ENCODE results near the gene ARIH1. TPM values are rescaled to one million over a fixed set of nuclear protein-coding genes. Genes with fewer than 3 reads are reported as not detected.

Gene ARIH1
- total and polyA plus RNA-seq, 2 of the 8 experiments (the other 6 are each of a cell fraction or from before 2014, with no cell fraction given) = 32.7 to 179 TPM

- CTCF ChIA-PET (ENCODE audit: partially characterized antibody) = no interaction called here
- Histone ChIP-seq H2BK120ac (replicated peaks; ENCODE audit: low read depth, low read length) (no peak overlapping the region), H2AFZ (ENCODE audit: low read length) (no peak overlapping the region), H3K9ac (replicated peaks in 1 of 4; ENCODE audit: extremely low read depth in 1 of 4, low read depth in 3 of 4, low read length in 3 of 4) (no peak overlapping the region), H4K5ac (ENCODE audit: insufficient read length, low read depth, low read length) (no peak overlapping the region), H3K23me2 (ENCODE audit: low read depth, low read length) (no peaks in the 10 kb centered on the region), H2AK5ac (ENCODE audit: low read depth, low read length) (no peak overlapping the region), H3K4me1 (replicated peaks in 1 of 4; ENCODE audit: control insufficient read depth in 3 of 4, insufficient read depth in 4 of 4, low read length in 3 of 4) (no peaks in the 10 kb centered on the region), H3K79me2 (ENCODE audit: control insufficient read depth in 1 of 2, insufficient read depth in 2 of 2, low read length in 2 of 2) (peaks cover 0 to 5% of the 10 kb centered on the region in 2 experiments; a peak in 1 of 4 replicates), H4K8ac (ENCODE audit: extremely low read depth, insufficient read depth, low read length) (no peak overlapping the region), H2BK15ac (ENCODE audit: low read length) (no peak overlapping the region), H3K36me3 (ENCODE audit: control insufficient read depth in 2 of 4, insufficient read depth in 4 of 4, low read length in 3 of 4) (peaks cover 3 to 47% (median 11%) of the 10 kb centered on the region in 4 experiments; a peak in 5 of 8 replicates), H3K23ac (ENCODE audit: insufficient read length) (no peak overlapping the region), H3K4ac (replicated peaks; ENCODE audit: insufficient read length, low read depth, low read length) (no peak overlapping the region), H3K18ac (ENCODE audit: extremely low read depth, low read length) (no peak overlapping the region), H2BK20ac (ENCODE audit: low read length) (no peak overlapping the region), H3K56ac (replicated peaks; ENCODE audit: insufficient read length, low read depth, low read length) (no peak overlapping the region), H3K9me3 (ENCODE audit: insufficient read depth in 2 of 2, low read depth in 1 of 2, low read length in 1 of 2) (no peaks in the 10 kb centered on the region), H3K27me3 (replicated peaks in 1 of 4; ENCODE audit: control insufficient read depth in 3 of 4, extremely low read depth in 1 of 4, insufficient read depth in 3 of 4, low read length in 3 of 4) (no peaks in the 10 kb centered on the region), H3K14ac (ENCODE audit: insufficient read length) (no peak overlapping the region), H3K4me2 (ENCODE audit: insufficient read depth in 1 of 2, low read depth in 2 of 2, low read length in 2 of 2) (no peak overlapping the region), H2BK5ac (ENCODE audit: low read depth, low read length) (no peak overlapping the region), H4K91ac (replicated peaks; ENCODE audit: insufficient read length, low read length) (no peak overlapping the region), H2BK12ac (ENCODE audit: low read depth, low read length) (no peak overlapping the region), H4K20me1 (replicated peaks in 1 of 2; ENCODE audit: control insufficient read depth in 1 of 2, insufficient read depth in 2 of 2, low read length in 2 of 2) (peaks cover 0 to 1% of the 10 kb centered on the region in 2 experiments), H3K27ac (ENCODE audit: low read depth, low read length) (no peak overlapping the region), H3K79me1 (ENCODE audit: low read depth, low read length) (no peaks in the 10 kb centered on the region), H3K4me3 (ENCODE audit: extremely low read depth in 1 of 4, insufficient read depth in 2 of 4, low read depth in 3 of 4, low read length in 4 of 4) (no peak overlapping the region)
- FAIRE-seq (no peak), DNase-seq (ENCODE audit: low read depth in 1 of 2, low spot score in 2 of 2) (no peak)
- POLR2A ChIA-PET (ENCODE audit: partially characterized antibody) = no interaction called here
- WGBS, 2 experiments (ENCODE audit: extremely low coverage in 1 of 2, insufficient coverage in 1 of 2, insufficient read length in 1 of 2, insufficient replicate concordance in 2 of 2, low coverage in 1 of 2, low lambda C conversion rate in 2 of 2, missing lambda C conversion rate in 1 of 2) = 95% methylated on average over 1 of the region's 1 CpG; no CpG with 5 or more reads in 1 of the 2 experiments
- TF ChIP-seq SIRT6 (IDR thresholded peaks at IDR 0.05; ENCODE audit: low read length) (no peak), CTBP2 (IDR thresholded peaks at IDR 0.05; ENCODE audit: borderline replicate concordance, insufficient read depth, insufficient read length, low read length) (no peak), ZNF274 (IDR thresholded peaks at IDR 0.05; ENCODE audit: borderline replicate concordance, extremely low read depth, low read length) (no peak), NRF1 (IDR thresholded peaks at IDR 0.05; ENCODE audit: low read depth, low read length) (no peak), HDAC6 (IDR thresholded peaks at IDR 0.05; ENCODE audit: low read depth, low read length) (no peak), USF2 (IDR thresholded peaks at IDR 0.05; ENCODE audit: low read length) (no peak), JUN (IDR thresholded peaks at IDR 0.05; ENCODE audit: low read depth, low read length) (no peak), BACH1 (IDR thresholded peaks at IDR 0.05; ENCODE audit: low read length) (no peak), SP4 (IDR thresholded peaks at IDR 0.05; ENCODE audit: low read length) (no peak), BRCA1 (IDR thresholded peaks at IDR 0.05; ENCODE audit: low read depth, low read length) (no peak), GTF2F1 (IDR thresholded peaks at IDR 0.05; ENCODE audit: borderline replicate concordance, low read depth, low read length) (no peak), CHD2 (IDR thresholded peaks at IDR 0.05; ENCODE audit: low read length) (no peak), MAX (IDR thresholded peaks at IDR 0.05) (no peak), SP1 (IDR thresholded peaks at IDR 0.05; ENCODE audit: low read depth, low read length) (no peak), KDM4A (IDR thresholded peaks at IDR 0.05; ENCODE audit: low read depth, low read length, severe bottlenecking) (no peak)
Observed at GRCh38 chr15:72564091-72564490, 90.0 kb downstream of the ARIH1 start.
